ENCODE measurements around the gene FAM177B.

Gene FAM177B

DNA sequence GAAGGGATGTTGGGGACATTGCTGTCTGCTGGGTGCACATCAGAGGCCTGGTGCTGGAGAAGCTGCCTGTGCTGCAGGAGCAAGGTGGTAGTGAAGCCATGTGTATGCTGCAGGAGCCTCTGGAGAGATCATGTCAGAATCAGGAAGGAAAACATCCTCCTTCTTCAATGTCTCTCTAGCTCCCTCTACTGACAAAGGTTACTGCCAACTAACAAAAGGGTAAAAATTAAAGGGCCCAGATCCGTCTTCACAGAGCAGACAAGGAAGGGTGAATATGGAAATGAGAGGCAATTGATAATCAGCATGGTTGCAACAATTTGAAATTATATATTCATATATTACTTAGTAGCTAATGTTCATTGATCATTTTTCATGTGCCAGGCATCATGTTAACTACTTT, 32.2 kb downstream of the FAM177B start:
- Histone ChIP-seq H3K14ac (ENCODE audit: low read length) (no peak overlapping the region), H3K79me2 (ENCODE audit: control insufficient read depth, insufficient read depth, low read length, poor library complexity) (no peaks in the 10 kb centered on the region), H3K4ac (ENCODE audit: low read depth, low read length) (no peak overlapping the region), H3K36me3 (ENCODE audit: control insufficient read depth in 1 of 2, insufficient read depth in 2 of 2, low read length in 2 of 2) (peaks cover 0 to 3% of the 10 kb centered on the region in 2 experiments), H3K18ac (ENCODE audit: low read length) (no peak overlapping the region), H2BK120ac (ENCODE audit: insufficient read depth, low read length, poor library complexity) (no peak overlapping the region), H3K4me3 (ENCODE audit: low read depth, low read length) (no peak overlapping the region), H4K91ac (ENCODE audit: low read depth, low read length) (no peak overlapping the region), H3K4me2 (ENCODE audit: low read length) (no peak overlapping the region), H2AFZ (ENCODE audit: insufficient read depth, low read length, poor library complexity) (no peak overlapping the region), H4K12ac (ENCODE audit: low read depth, low read length) (no peak overlapping the region), H4K8ac (ENCODE audit: low read depth, low read length) (no peak overlapping the region), H3K23ac (ENCODE audit: low read length) (no peak overlapping the region), H3K27ac (ENCODE audit: low read depth, low read length) (no peak overlapping the region), H2BK5ac (ENCODE audit: low read depth, low read length, poor library complexity) (no peak overlapping the region), H3K79me1 (ENCODE audit: low read length) (no peaks in the 10 kb centered on the region), H2AK5ac (ENCODE audit: low read length) (no peak overlapping the region), H3K9ac (ENCODE audit: low read length) (no peak overlapping the region), H3K9me3 (ENCODE audit: insufficient read depth, low read depth, low read length) (peaks cover 3% of the 10 kb centered on the region), H3K4me1 (ENCODE audit: control insufficient read depth in 1 of 2, insufficient read depth in 2 of 2, low read length in 2 of 2) (no peaks in the 10 kb centered on the region), H2BK12ac (ENCODE audit: low read length) (no peak overlapping the region), H3K27me3 (ENCODE audit: insufficient read depth, low read length) (no peaks in the 10 kb centered on the region)
- WGBS (ENCODE audit: extremely low coverage, insufficient coverage, insufficient read length), result no CpG with 5 or more reads among the region's 1 CpG
- DNase-seq, result no peak

DNA sequence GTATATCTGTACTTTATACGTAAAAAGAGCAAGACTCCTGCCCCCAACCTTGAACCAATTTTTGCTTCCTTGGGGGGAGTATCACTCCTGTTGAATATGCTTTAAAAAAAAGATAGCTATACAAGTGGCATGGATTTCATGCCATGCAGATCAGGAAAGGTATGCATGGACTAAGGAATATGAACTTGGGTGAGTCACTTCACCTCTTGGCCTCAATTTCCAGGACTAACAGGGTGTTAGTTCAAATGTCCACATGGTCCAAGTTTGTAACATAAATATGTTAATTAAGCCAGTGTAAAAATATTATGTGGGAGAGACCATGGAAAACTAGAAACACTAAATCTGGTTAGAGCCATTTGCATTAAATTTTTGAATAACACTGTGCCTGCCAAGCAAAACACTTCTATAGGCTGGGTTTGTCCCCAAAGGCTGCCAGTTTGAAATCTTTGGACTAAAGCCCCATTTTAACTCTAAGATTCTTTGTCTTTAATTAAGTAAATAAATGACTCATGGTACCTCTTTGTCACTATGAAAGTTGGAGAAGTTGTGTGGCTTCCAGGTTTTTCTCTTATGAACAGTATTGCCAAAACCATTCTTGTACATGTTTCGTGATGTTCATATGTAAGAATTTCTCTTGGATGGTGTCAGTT, 33.1 kb downstream of the FAM177B start:
- Histone ChIP-seq H2BK12ac (ENCODE audit: low read length) (no peak overlapping the region), H3K9me3 (ENCODE audit: insufficient read depth, low read depth, low read length) (peaks cover 3% of the 10 kb centered on the region), H4K8ac (ENCODE audit: low read depth, low read length) (no peak overlapping the region), H3K9ac (ENCODE audit: low read length) (no peak overlapping the region), H3K27me3 (ENCODE audit: insufficient read depth, low read length) (no peaks in the 10 kb centered on the region), H2AK5ac (ENCODE audit: low read length) (no peak overlapping the region), H2BK5ac (ENCODE audit: low read depth, low read length, poor library complexity) (no peak overlapping the region), H3K79me1 (ENCODE audit: low read length) (no peaks in the 10 kb centered on the region), H3K36me3 (ENCODE audit: control insufficient read depth in 1 of 2, insufficient read depth in 2 of 2, low read length in 2 of 2) (peaks cover 0 to 3% of the 10 kb centered on the region in 2 experiments), H3K14ac (ENCODE audit: low read length) (no peak overlapping the region), H4K91ac (ENCODE audit: low read depth, low read length) (no peak overlapping the region), H3K23ac (ENCODE audit: low read length) (no peak overlapping the region), H3K79me2 (ENCODE audit: control insufficient read depth, insufficient read depth, low read length, poor library complexity) (no peaks in the 10 kb centered on the region), H3K27ac (ENCODE audit: low read depth, low read length) (no peak overlapping the region), H3K4ac (ENCODE audit: low read depth, low read length) (no peak overlapping the region), H3K4me1 (ENCODE audit: control insufficient read depth in 1 of 2, insufficient read depth in 2 of 2, low read length in 2 of 2) (no peaks in the 10 kb centered on the region), H3K18ac (ENCODE audit: low read length) (no peak overlapping the region), H3K4me3 (ENCODE audit: low read depth, low read length) (no peak overlapping the region), H3K4me2 (ENCODE audit: low read length) (no peak overlapping the region), H2AFZ (ENCODE audit: insufficient read depth, low read length, poor library complexity) (no peak overlapping the region), H2BK120ac (ENCODE audit: insufficient read depth, low read length, poor library complexity) (no peak overlapping the region), H4K12ac (ENCODE audit: low read depth, low read length) (no peak overlapping the region)
- DNase-seq, result no peak
- WGBS (ENCODE audit: extremely low coverage, insufficient coverage, insufficient read length), result no CpG with 5 or more reads among the region's 2 CpGs

DNA sequence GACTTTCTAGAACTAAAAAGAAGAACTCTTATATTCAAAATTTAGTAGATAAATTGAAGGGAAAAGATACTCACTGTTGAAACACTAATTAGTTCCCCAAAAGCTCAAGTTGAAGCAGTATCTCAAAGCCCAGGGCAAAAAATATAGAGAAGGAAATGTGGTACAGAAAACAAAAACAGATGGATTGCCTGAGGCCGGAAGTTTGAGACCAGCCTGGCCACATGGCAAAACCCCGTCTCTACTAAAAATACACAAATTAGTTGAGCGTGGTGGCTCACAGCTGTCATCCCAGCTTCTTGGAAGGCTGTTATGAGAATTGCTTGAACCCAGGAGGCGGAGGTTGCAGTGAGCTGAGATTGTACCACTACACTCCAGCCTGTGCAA, 36.0 kb downstream of the FAM177B start:
- Histone ChIP-seq H2BK12ac (ENCODE audit: low read length) (no peak overlapping the region), H3K4ac (ENCODE audit: low read depth, low read length) (no peak overlapping the region), H3K9ac (ENCODE audit: low read length) (no peak overlapping the region), H2AK5ac (ENCODE audit: low read length) (no peak overlapping the region), H4K12ac (ENCODE audit: low read depth, low read length) (no peak overlapping the region), H3K23ac (ENCODE audit: low read length) (no peak overlapping the region), H2BK5ac (ENCODE audit: low read depth, low read length, poor library complexity) (no peak overlapping the region), H2BK120ac (ENCODE audit: insufficient read depth, low read length, poor library complexity) (no peak overlapping the region), H4K91ac (ENCODE audit: low read depth, low read length) (no peak overlapping the region), H3K18ac (ENCODE audit: low read length) (no peak overlapping the region), H3K27ac (ENCODE audit: low read depth, low read length) (no peak overlapping the region), H3K4me3 (ENCODE audit: low read depth, low read length) (no peak overlapping the region), H3K36me3 (ENCODE audit: control insufficient read depth in 1 of 2, insufficient read depth in 2 of 2, low read length in 2 of 2) (peaks cover 0 to 3% of the 10 kb centered on the region in 2 experiments), H3K79me2 (ENCODE audit: control insufficient read depth, insufficient read depth, low read length, poor library complexity) (no peaks in the 10 kb centered on the region), H3K27me3 (ENCODE audit: insufficient read depth, low read length) (no peaks in the 10 kb centered on the region), H3K4me1 (ENCODE audit: control insufficient read depth in 1 of 2, insufficient read depth in 2 of 2, low read length in 2 of 2) (no peaks in the 10 kb centered on the region), H3K79me1 (ENCODE audit: low read length) (no peaks in the 10 kb centered on the region), H4K8ac (ENCODE audit: low read depth, low read length) (no peak overlapping the region), H3K4me2 (ENCODE audit: low read length) (no peak overlapping the region), H2AFZ (ENCODE audit: insufficient read depth, low read length, poor library complexity) (no peak overlapping the region), H3K14ac (ENCODE audit: low read length) (no peak overlapping the region), H3K9me3 (ENCODE audit: insufficient read depth, low read depth, low read length) (peaks cover 3% of the 10 kb centered on the region)
- no CpG with 5 or more reads among the region's 4 CpGs for WGBS (ENCODE audit: extremely low coverage, insufficient coverage, insufficient read length)
- no peak for DNase-seq

- Histone ChIP-seq H2BK12ac (ENCODE audit: low read length) (no peak overlapping the region), H3K4me2 (ENCODE audit: low read length) (no peak overlapping the region), H3K4me3 (ENCODE audit: low read depth, low read length) (no peak overlapping the region), H3K18ac (ENCODE audit: low read length) (no peak overlapping the region), H4K91ac (ENCODE audit: low read depth, low read length) (no peak overlapping the region), H3K9me3 (ENCODE audit: insufficient read depth, low read depth, low read length) (no peaks in the 10 kb centered on the region), H3K14ac (ENCODE audit: low read length) (no peak overlapping the region), H3K9ac (ENCODE audit: low read length) (no peak overlapping the region), H2AK5ac (ENCODE audit: low read length) (no peak overlapping the region), H3K23ac (ENCODE audit: low read length) (no peak overlapping the region), H3K27ac (ENCODE audit: low read depth, low read length) (no peak overlapping the region), H3K36me3 (ENCODE audit: control insufficient read depth in 1 of 2, insufficient read depth in 2 of 2, low read length in 2 of 2) (no peaks in the 10 kb centered on the region), H4K12ac (ENCODE audit: low read depth, low read length) (no peak overlapping the region), H2AFZ (ENCODE audit: insufficient read depth, low read length, poor library complexity) (no peak overlapping the region), H3K4me1 (ENCODE audit: control insufficient read depth in 1 of 2, insufficient read depth in 2 of 2, low read length in 2 of 2) (no peaks in the 10 kb centered on the region), H3K27me3 (ENCODE audit: insufficient read depth, low read length) (no peaks in the 10 kb centered on the region), H3K4ac (ENCODE audit: low read depth, low read length) (no peak overlapping the region), H2BK120ac (ENCODE audit: insufficient read depth, low read length, poor library complexity) (no peak overlapping the region), H2BK5ac (ENCODE audit: low read depth, low read length, poor library complexity) (no peak overlapping the region), H3K79me2 (ENCODE audit: control insufficient read depth, insufficient read depth, low read length, poor library complexity) (no peaks in the 10 kb centered on the region), H3K79me1 (ENCODE audit: low read length) (no peaks in the 10 kb centered on the region), H4K8ac (ENCODE audit: low read depth, low read length) (no peak overlapping the region)
- no peak for DNase-seq
- no CpG with 5 or more reads among the region's 1 CpG for WGBS (ENCODE audit: extremely low coverage, insufficient coverage, insufficient read length)
These were observed 40.5 kb downstream of the FAM177B start for GRCh38 chr1:222777463-222777862.

Measured in trophoblast cell (in vitro differentiated cells and primary cell).